Mesendoderm (in vitro differentiated cells): ENCODE measurements around the gene TIMP2.

Source experiments
- DNase-seq: peaks from one replicate; pipeline ENCODE4 v3.0.0; 2013
- H2AK5ac ChIP-seq: 2 replicates; pipeline ENCODE4 v1.6.1; 2013; ENCODE audit warnings: low read length, inconsistent platforms
- H2BK120ac ChIP-seq: 2 replicates; pipeline ENCODE4 v1.6.1; 2013; ENCODE audit warnings: low read depth, mild to moderate bottlenecking, low read length, moderate library complexity, mixed read lengths
- H2BK15ac ChIP-seq: replicated peaks from 2 replicates; pipeline ENCODE4 v1.6.1; 2013; ENCODE audit warnings: low read depth, mild to moderate bottlenecking, moderate library complexity
- H2BK5ac ChIP-seq: 2 replicates; pipeline ENCODE4 v1.6.1; 2013; ENCODE audit warnings: low read length, inconsistent platforms
- H3K18ac ChIP-seq: 2 replicates; pipeline ENCODE4 v1.6.1; 2013; ENCODE audit warnings: mild to moderate bottlenecking, low read length, mixed read lengths
- H3K23ac ChIP-seq: one replicate; pipeline ENCODE4 v1.6.1; 2013; ENCODE audit warnings: low read length
- H3K27ac ChIP-seq: 2 replicates; pipeline ENCODE4 v1.5.1; 2013; ENCODE audit warnings: low read depth, mild to moderate bottlenecking, inconsistent platforms, low read length, moderate library complexity
- H3K27me3 ChIP-seq: 2 replicates; pipeline ENCODE4 v1.6.1; 2013; ENCODE audit warnings: low read length, control low read depth, mild to moderate bottlenecking, inconsistent platforms; ENCODE audit not compliant: insufficient read depth, poor library complexity
- H3K36me3 ChIP-seq: 2 replicates; pipeline ENCODE4 v1.6.1; 2013; ENCODE audit warnings: low read length, inconsistent platforms; ENCODE audit not compliant: control insufficient read depth, insufficient read depth
- H3K4ac ChIP-seq: one replicate; pipeline ENCODE4 v1.6.1; 2013; ENCODE audit warnings: low read depth, mild to moderate bottlenecking, low read length, moderate library complexity
- H3K4me1 ChIP-seq: 2 replicates; pipeline ENCODE4 v1.6.1; 2013; ENCODE audit warnings: low read depth, low read length, inconsistent platforms; ENCODE audit not compliant: control insufficient read depth
- H3K4me2 ChIP-seq: 2 replicates; pipeline ENCODE4 v1.6.1; 2013; ENCODE audit warnings: low read length
- H3K4me3 ChIP-seq: 2 replicates; pipeline ENCODE4 v1.5.1; 2013; ENCODE audit warnings: mild to moderate bottlenecking, low read length
- H3K56ac ChIP-seq: one replicate; pipeline ENCODE4 v1.6.1; 2013; ENCODE audit warnings: low read length
- H3K79me1 ChIP-seq: 2 replicates; pipeline ENCODE4 v1.6.1; 2013; ENCODE audit warnings: low read length, inconsistent platforms
- H3K79me2 ChIP-seq: 2 replicates; pipeline ENCODE4 v1.6.1; 2013; ENCODE audit warnings: mild to moderate bottlenecking, low read length; ENCODE audit not compliant: control insufficient read depth, insufficient read depth
- H3K9ac ChIP-seq: 2 replicates; pipeline ENCODE4 v1.6.1; 2013; ENCODE audit warnings: low read length, inconsistent platforms
- H4K5ac ChIP-seq: one replicate; pipeline ENCODE4 v1.6.1; 2013; ENCODE audit warnings: low read length
- H4K8ac ChIP-seq: one replicate; pipeline ENCODE4 v1.6.1; 2013; ENCODE audit warnings: low read depth, mild to moderate bottlenecking, control low read depth, low read length, moderate library complexity
- WGBS: extraction: QIAGEN DNeasy Blood & Tissue Kit; methylation state at CpG from one replicate; pipeline ENCODE4 v1.1.7; 2013; ENCODE audit warnings: low lambda C conversion rate, missing lambda C conversion rate; ENCODE audit not compliant: insufficient coverage; ENCODE audit errors: extremely low coverage; 5-methylcytosine and 5-hydroxymethylcytosine counted together

The TIMP2 gene

DNA sequence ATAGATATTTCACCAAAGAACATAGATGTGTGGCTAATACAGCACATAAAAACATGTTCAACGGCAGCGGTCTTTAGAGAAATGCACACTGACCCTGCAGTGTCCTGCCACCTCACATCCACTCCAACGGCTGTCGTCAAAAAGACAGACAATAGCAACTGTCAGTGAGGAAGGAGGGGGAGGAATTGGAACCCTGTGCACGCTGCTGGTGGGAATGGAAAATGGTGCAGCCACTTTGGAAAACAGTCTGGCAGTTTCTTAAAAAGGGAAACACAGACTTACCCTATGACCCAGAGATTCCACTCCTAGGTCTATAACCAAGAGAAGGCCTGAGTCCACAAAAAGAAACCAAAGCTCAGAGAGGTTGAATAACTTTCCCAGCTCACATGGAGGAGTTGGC is 29.9 kb downstream of the TIMP2 start:
- Histone ChIP-seq H3K4me1 (no peaks in the 10 kb centered on the region), H3K4ac (no peak overlapping the region)

DNA sequence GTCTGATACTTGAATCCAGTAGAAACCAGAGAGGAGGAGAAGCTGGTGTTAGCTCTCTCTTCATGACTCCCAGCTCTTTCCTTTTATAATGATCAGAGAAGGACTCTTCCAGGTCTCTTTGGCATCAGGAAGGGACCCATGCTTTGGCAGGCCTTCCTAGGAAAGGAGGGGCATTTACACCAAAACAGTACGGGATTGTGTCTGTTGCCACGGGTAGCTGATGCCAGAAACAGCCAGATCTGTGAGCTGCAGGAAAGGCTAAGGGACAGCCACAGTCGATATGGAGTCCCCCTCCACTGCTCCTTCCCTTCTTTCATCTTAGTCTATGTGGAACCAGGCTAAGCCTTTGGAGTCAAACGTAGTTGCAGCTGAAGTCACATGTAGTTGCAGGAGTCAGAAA is 31.5 kb downstream of the TIMP2 start:
- no peak overlapping the region for H2BK5ac ChIP-seq
- H3K9ac ChIP-seq: no peak overlapping the region
- no peaks in the 10 kb centered on the region for H3K4me1 ChIP-seq
- no peak overlapping the region for H3K18ac ChIP-seq
- no peak overlapping the region for H3K56ac ChIP-seq
- H3K79me2 ChIP-seq: no peaks in the 10 kb centered on the region
- no peak overlapping the region for H4K8ac ChIP-seq
- H3K27me3 ChIP-seq: no peaks in the 10 kb centered on the region
- no peak overlapping the region for H2BK120ac ChIP-seq
- no peak overlapping the region for H2BK15ac ChIP-seq
- H2AK5ac ChIP-seq: no peak overlapping the region
- H3K4me2 ChIP-seq: no peak overlapping the region
- no CpG with 5 or more reads among the region's 4 CpGs for WGBS
- H3K23ac ChIP-seq: no peak overlapping the region
- H3K27ac ChIP-seq: no peak overlapping the region
- H3K79me1 ChIP-seq: peaks cover 6% of the 10 kb centered on the region
- H3K4me3 ChIP-seq: no peak overlapping the region
- no peak overlapping the region for H3K4ac ChIP-seq
- DNase-seq: no peak
- no peaks in the 10 kb centered on the region for H3K36me3 ChIP-seq
- no peak overlapping the region for H4K5ac ChIP-seq

More for the DNA sequence above, 29.9 kb downstream of the TIMP2 start:
- Histone ChIP-seq H2BK15ac (no peak overlapping the region), H2BK5ac (no peak overlapping the region), H4K8ac (no peak overlapping the region), H3K23ac (no peak overlapping the region), H4K5ac (no peak overlapping the region), H3K9ac (no peak overlapping the region), H2BK120ac (no peak overlapping the region), H3K79me1 (peaks cover 6% of the 10 kb centered on the region), H3K36me3 (no peaks in the 10 kb centered on the region), H3K4me2 (no peak overlapping the region), H3K4me3 (no peak overlapping the region), H3K79me2 (no peaks in the 10 kb centered on the region), H3K56ac (no peak overlapping the region), H3K27ac (no peak overlapping the region), H3K27me3 (no peaks in the 10 kb centered on the region), H3K18ac (no peak overlapping the region), H2AK5ac (no peak overlapping the region)
- no CpG with 5 or more reads among the region's 5 CpGs for WGBS
- no peak for DNase-seq

DNA sequence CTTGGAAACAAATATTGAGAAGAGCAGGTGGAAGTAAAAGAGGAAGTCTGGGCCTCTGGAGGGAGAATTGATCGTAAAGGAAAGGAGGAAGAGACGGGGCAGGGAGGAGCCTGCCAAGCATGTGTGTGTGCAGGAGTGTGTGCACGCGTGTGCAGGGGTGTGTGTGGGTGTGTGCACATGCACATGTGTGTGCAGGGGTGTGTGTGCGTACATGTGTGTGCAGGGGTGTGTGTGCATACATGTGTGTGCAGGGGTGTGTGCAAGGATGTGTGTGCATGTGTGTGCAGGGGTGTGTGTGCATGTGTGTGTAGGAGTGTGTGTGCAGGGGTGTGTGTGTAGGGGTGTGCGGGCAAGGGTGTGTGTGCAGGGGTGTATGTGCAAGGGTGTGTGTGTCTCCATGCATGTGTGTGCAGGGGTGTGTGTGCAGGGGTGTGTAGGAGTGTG is 32.2 kb downstream of the TIMP2 start:
- Histone ChIP-seq H2BK5ac (no peak overlapping the region), H3K4me2 (no peak overlapping the region), H2AK5ac (no peak overlapping the region), H3K4ac (no peak overlapping the region), H2BK15ac (no peak overlapping the region), H3K9ac (no peak overlapping the region), H3K36me3 (no peaks in the 10 kb centered on the region), H4K8ac (no peak overlapping the region), H3K79me1 (peaks cover 3% of the 10 kb centered on the region), H3K27ac (no peak overlapping the region), H3K4me1 (no peaks in the 10 kb centered on the region), H3K79me2 (no peaks in the 10 kb centered on the region), H2BK120ac (no peak overlapping the region), H3K4me3 (no peak overlapping the region), H3K18ac (no peak overlapping the region), H3K56ac (no peak overlapping the region), H3K23ac (no peak overlapping the region), H4K5ac (no peak overlapping the region), H3K27me3 (no peaks in the 10 kb centered on the region)
- no peak for DNase-seq
- whole genome bisulfite sequencing: no CpG with 5 or more reads among the region's 6 CpGs

DNA sequence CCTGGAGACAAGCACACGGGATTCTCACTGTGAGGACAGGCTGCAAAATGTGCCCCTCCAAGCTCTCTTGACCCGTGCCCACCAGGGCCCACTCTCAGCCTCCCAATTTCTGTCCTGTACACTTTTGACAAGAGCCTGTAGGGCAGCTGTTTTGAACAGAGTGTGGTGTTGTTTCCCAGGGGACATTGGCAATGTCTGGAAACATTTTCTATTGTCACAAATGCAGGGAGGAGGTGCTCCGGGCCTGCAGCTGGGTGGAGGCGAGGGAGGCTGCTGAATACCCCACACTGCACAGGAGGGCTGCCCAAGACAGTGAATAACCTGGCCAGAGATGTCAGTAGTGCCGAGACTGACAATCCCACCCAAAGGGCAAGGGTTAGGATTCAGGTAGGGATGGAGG is 32.7 kb downstream of the TIMP2 start:
- Histone ChIP-seq H3K36me3 (no peaks in the 10 kb centered on the region), H2BK15ac (no peak overlapping the region), H3K4me2 (no peak overlapping the region), H3K27ac (no peak overlapping the region), H4K5ac (no peak overlapping the region), H3K56ac (no peak overlapping the region), H3K79me1 (peaks cover 2% of the 10 kb centered on the region), H3K23ac (no peak overlapping the region), H3K27me3 (no peaks in the 10 kb centered on the region), H3K4ac (no peak overlapping the region), H2BK5ac (no peak overlapping the region), H2AK5ac (no peak overlapping the region), H3K18ac (no peak overlapping the region), H3K9ac (no peak overlapping the region), H3K4me1 (no peaks in the 10 kb centered on the region), H3K79me2 (no peaks in the 10 kb centered on the region), H4K8ac (no peak overlapping the region), H3K4me3 (no peak overlapping the region), H2BK120ac (no peak overlapping the region)
- DNase-seq: no peak
- WGBS: no CpG with 5 or more reads among the region's 5 CpGs

DNA sequence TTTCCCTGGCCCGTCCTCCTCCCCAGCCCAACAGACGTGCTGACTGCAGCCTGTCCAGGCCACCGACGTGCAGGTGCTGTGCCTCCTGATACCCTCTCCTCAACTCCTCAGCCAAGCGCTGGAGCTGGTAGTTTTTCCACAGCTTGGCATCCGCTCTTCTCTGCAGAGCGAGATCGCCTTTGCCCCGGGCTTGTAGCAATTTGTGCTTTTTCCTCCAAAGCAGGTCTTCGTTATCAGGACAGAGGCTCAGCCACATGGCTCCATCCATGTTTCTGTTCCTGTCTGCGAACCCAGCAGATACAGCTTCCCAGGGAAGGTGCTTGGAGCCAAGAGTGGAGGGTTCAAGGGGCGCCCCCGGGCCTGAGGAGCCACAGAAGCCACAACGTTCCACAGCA is 33.1 kb downstream of the TIMP2 start:
- no CpG with 5 or more reads among the region's 14 CpGs for WGBS
- Histone ChIP-seq H2BK120ac (no peak overlapping the region), H2AK5ac (no peak overlapping the region), H3K56ac (no peak overlapping the region), H2BK15ac (no peak overlapping the region), H4K5ac (no peak overlapping the region), H3K4me3 (no peak overlapping the region), H3K23ac (no peak overlapping the region), H3K27me3 (no peaks in the 10 kb centered on the region), H4K8ac (no peak overlapping the region), H3K79me1 (peaks cover 2% of the 10 kb centered on the region), H3K4me2 (no peak overlapping the region), H3K9ac (no peak overlapping the region), H3K4ac (no peak overlapping the region), H3K18ac (no peak overlapping the region), H3K36me3 (no peaks in the 10 kb centered on the region), H2BK5ac (no peak overlapping the region), H3K27ac (no peak overlapping the region), H3K79me2 (no peaks in the 10 kb centered on the region), H3K4me1 (no peaks in the 10 kb centered on the region)
- no peak for DNase-seq

DNA sequence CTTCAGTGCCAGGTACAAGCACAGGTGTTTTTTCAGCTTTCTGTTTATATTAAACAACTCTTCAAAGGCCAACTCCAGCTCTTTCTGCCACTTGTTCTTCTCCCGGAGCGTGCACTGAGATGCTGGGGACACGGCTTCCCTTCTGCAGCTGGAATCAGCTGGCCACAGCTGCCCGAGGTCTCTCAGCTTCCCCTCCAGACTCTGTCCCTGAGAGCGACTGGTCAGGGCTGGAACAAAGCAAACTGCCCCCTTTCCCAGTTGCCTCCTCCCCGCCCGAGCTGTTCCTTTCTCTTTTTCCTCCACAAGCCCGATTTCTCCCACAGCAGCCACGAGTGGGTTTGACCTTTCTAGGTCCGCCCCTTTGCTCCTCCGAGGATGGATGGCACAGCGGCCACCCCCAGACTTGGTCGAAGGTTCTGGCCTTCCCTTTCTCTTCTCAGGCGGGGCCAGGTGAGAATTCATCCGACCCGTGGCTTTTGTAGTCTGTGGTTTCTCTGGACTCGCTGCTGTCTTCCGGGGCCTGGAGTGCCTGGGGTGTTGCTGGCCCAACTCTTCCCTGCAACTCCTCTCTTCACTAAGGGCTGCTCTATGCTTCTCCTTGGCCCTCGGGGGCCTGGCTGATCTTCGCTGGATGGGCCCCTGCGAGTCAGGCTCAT is 33.7 kb downstream of the TIMP2 start:
- Histone ChIP-seq H2BK15ac (no peak overlapping the region), H2BK120ac (no peak overlapping the region), H2AK5ac (no peak overlapping the region), H3K79me2 (no peaks in the 10 kb centered on the region), H3K4ac (no peak overlapping the region), H3K4me3 (no peak overlapping the region), H3K27me3 (no peaks in the 10 kb centered on the region), H3K56ac (no peak overlapping the region), H3K18ac (no peak overlapping the region), H3K23ac (no peak overlapping the region), H3K36me3 (no peaks in the 10 kb centered on the region), H4K5ac (no peak overlapping the region), H3K9ac (no peak overlapping the region), H4K8ac (no peak overlapping the region), H3K79me1 (peaks cover 2% of the 10 kb centered on the region), H3K27ac (no peak overlapping the region), H2BK5ac (no peak overlapping the region), H3K4me2 (no peak overlapping the region), H3K4me1 (no peaks in the 10 kb centered on the region)
- WGBS: no CpG with 5 or more reads among the region's 21 CpGs
- DNase-seq: no peak
